ENCODE results near the gene BRPF3.

The BRPF3 gene

DNA sequence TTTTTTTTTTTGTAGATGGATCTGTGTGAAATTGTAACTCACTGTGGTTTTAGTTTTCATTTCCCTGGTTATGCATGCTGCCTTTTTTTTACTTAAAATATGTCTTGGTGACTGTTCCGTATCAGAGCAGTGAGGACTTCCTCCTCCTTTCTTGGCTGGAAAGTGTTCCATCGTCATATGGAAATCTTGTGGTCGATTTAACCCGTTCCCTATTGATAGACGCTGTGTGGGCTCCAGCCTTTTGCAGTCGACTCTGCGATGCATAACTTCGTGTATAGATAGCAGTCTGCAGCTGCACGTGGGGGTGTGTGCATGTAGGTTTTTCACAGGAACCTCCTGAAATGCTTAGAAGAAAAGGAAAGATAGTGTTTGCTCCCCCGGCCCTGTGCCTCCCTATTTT, 45.2 kb downstream of the BRPF3 start:
- H2AFZ ChIP-seq (ENCODE audit: low read depth), result no peak overlapping the region
- H3K27me3 ChIP-seq (ENCODE audit: insufficient read depth, low read depth), result no peaks in the 10 kb centered on the region
- H3K36me3 ChIP-seq (ENCODE audit: insufficient read depth), result no peaks in the 10 kb centered on the region
- no peak overlapping the region for H3K4me2 ChIP-seq
- no peaks in the 10 kb centered on the region for H3K4me1 ChIP-seq (ENCODE audit: low read depth, poor library complexity, severe bottlenecking)
- TF ChIP-seq CTCF (conservative IDR thresholded peaks at IDR 0.05; ENCODE audit: low read depth, low read length), result no peak
- H3K79me2 ChIP-seq (ENCODE audit: insufficient read depth, low read depth), result no peaks in the 10 kb centered on the region
- no peak overlapping the region for H3K9ac ChIP-seq
- no peak overlapping the region for H3K4me3 ChIP-seq (IDR thresholded peaks at IDR 0.05; ENCODE audit: insufficient read depth, low read depth, low read length)
- no peak overlapping the region for H3K27ac ChIP-seq
- H4K20me1 ChIP-seq (ENCODE audit: insufficient read depth), result no peaks in the 10 kb centered on the region

DNA sequence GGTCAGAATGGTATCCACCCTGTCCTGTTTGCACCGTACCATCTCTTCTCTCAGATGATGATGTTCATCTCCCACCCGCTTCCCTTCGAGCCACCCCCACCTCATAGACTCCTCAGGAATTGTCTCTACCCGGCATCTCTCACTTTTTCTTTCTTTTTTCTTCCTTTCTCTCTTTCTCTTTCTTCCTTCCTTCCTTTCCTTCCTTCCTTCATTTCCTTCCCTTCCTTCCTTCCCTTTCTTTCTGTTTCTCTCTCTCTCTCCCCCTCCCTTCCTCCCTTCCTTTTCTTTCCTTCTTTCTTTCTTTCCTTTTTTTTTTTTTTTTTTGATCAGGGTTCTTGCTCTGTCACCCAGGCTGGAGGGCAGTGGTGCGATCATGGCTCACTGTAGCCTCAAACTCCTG, 45.6 kb downstream of the BRPF3 start:
- Histone ChIP-seq H3K27me3 (ENCODE audit: insufficient read depth, low read depth) (no peaks in the 10 kb centered on the region), H3K4me2 (no peak overlapping the region), H4K20me1 (ENCODE audit: insufficient read depth) (no peaks in the 10 kb centered on the region), H3K9ac (no peak overlapping the region), H3K4me3 (IDR thresholded peaks at IDR 0.05; ENCODE audit: insufficient read depth, low read depth, low read length) (no peak overlapping the region), H3K27ac (no peak overlapping the region), H3K4me1 (ENCODE audit: low read depth, poor library complexity, severe bottlenecking) (no peaks in the 10 kb centered on the region), H2AFZ (ENCODE audit: low read depth) (no peak overlapping the region), H3K79me2 (ENCODE audit: insufficient read depth, low read depth) (no peaks in the 10 kb centered on the region), H3K36me3 (ENCODE audit: insufficient read depth) (no peaks in the 10 kb centered on the region)
- TF ChIP-seq CTCF (conservative IDR thresholded peaks at IDR 0.05; ENCODE audit: low read depth, low read length), result no peak

DNA sequence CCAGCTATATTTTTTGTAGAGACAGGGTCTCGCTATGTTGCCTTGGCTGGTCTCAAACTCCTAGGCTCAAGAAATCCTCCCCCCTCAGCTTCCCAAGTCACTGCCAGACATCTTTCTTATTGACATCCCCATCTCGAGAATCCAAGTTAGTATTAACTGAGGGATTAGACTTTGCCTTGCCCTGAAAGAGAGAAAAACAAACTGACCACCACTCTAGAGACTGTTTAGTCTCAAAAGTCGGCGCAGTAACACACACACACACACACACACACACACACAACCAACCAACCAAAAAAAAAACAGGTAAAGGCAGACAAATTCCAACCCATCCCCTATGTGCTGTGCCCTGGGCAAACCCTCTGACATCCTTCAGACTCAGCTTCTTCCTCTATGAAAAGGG, 46.1 kb downstream of the BRPF3 start:
- H3K9ac ChIP-seq, result no peak overlapping the region
- no peak overlapping the region for H3K4me2 ChIP-seq
- no peak overlapping the region for H2AFZ ChIP-seq (ENCODE audit: low read depth)
- H3K27ac ChIP-seq, result no peak overlapping the region
- H3K4me3 ChIP-seq (IDR thresholded peaks at IDR 0.05; ENCODE audit: insufficient read depth, low read depth, low read length), result no peak overlapping the region
- no peaks in the 10 kb centered on the region for H3K79me2 ChIP-seq (ENCODE audit: insufficient read depth, low read depth)
- TF ChIP-seq CTCF (conservative IDR thresholded peaks at IDR 0.05; ENCODE audit: low read depth, low read length), result no peak
- H3K4me1 ChIP-seq (ENCODE audit: low read depth, poor library complexity, severe bottlenecking), result no peaks in the 10 kb centered on the region
- no peaks in the 10 kb centered on the region for H3K36me3 ChIP-seq (ENCODE audit: insufficient read depth)
- no peaks in the 10 kb centered on the region for H4K20me1 ChIP-seq (ENCODE audit: insufficient read depth)
- no peaks in the 10 kb centered on the region for H3K27me3 ChIP-seq (ENCODE audit: insufficient read depth, low read depth)

GRCh38 chr6:36243562-36244212, 47.1 kb downstream of the BRPF3 start:
- H3K4me2 ChIP-seq, result no peak overlapping the region
- H2AFZ ChIP-seq (ENCODE audit: low read depth), result no peak overlapping the region
- no peaks in the 10 kb centered on the region for H3K27me3 ChIP-seq (ENCODE audit: insufficient read depth, low read depth)
- H3K27ac ChIP-seq, result no peak overlapping the region
- H3K4me3 ChIP-seq (IDR thresholded peaks at IDR 0.05; ENCODE audit: insufficient read depth, low read depth, low read length), result no peak overlapping the region
- no peaks in the 10 kb centered on the region for H3K36me3 ChIP-seq (ENCODE audit: insufficient read depth)
- no peaks in the 10 kb centered on the region for H3K79me2 ChIP-seq (ENCODE audit: insufficient read depth, low read depth)
- no peak for TF ChIP-seq CTCF (conservative IDR thresholded peaks at IDR 0.05; ENCODE audit: low read depth, low read length)
- H4K20me1 ChIP-seq (ENCODE audit: insufficient read depth), result no peaks in the 10 kb centered on the region
- H3K4me1 ChIP-seq (ENCODE audit: low read depth, poor library complexity, severe bottlenecking), result no peaks in the 10 kb centered on the region
- no peak overlapping the region for H3K9ac ChIP-seq
